GM10248 (cell line): ENCODE measurements around the gene PLD5.

Source experiments
- CTCF ChIA-PET: fragments of 300-600 bp; sonication (Branson Sonifier 250); formaldehyde crosslinking; extraction: SDS; loops from one replicate; lab custom pipeline; 2021; ENCODE audit warnings: antibody characterized with exemption; lab: Yijun Ruan, JAX
- POLR2A ChIA-PET: fragments of 350-650 bp; sonication (Branson Sonifier 250); formaldehyde crosslinking; extraction: SDS; loops from one replicate; lab custom pipeline; 2020; ENCODE audit warnings: antibody characterized with exemption; lab: Yijun Ruan, JAX
- DNase-seq: peaks from one replicate; pipeline ENCODE4 v3.0.0; 2012; ENCODE audit errors: extremely low spot score
- CTCF ChIP-seq: IDR thresholded peaks from 2 replicates; pipeline ENCODE4 v1.5.1; 2012; ENCODE audit warnings: mild to moderate bottlenecking, low read depth; ENCODE audit errors: extremely low read depth, missing control alignments, control extremely low read depth

PLD5 gene

GRCh38 chr1:242534753-242535152, 10.3 kb upstream of the PLD5 start:
- no peak for DNase-seq
- CTCF ChIA-PET = no interaction called here
- POLR2A ChIA-PET = no interaction called here
- no peak for TF ChIP-seq CTCF

- TF ChIP-seq CTCF = no peak
- no peak for DNase-seq
- CTCF ChIA-PET = no interaction called here
Measured at GRCh38 chr1:242530761-242531160, 6.3 kb upstream of the PLD5 start.

GRCh38 chr1:242525769-242526168, 1.3 kb upstream of the PLD5 start:
- TF ChIP-seq CTCF = no peak
- CTCF ChIA-PET = no interaction called here
- POLR2A ChIA-PET = no interaction called here
- no peak for DNase-seq

More at GRCh38 chr1:242530761-242531160, 6.3 kb upstream of the PLD5 start:
- POLR2A ChIA-PET = no interaction called here

GRCh38 chr1:242525360-242525722, 844 bp upstream of the PLD5 start:
- no peak for DNase-seq
- CTCF ChIA-PET = no interaction called here
- TF ChIP-seq CTCF = no peak
- POLR2A ChIA-PET = no interaction called here

DNA sequence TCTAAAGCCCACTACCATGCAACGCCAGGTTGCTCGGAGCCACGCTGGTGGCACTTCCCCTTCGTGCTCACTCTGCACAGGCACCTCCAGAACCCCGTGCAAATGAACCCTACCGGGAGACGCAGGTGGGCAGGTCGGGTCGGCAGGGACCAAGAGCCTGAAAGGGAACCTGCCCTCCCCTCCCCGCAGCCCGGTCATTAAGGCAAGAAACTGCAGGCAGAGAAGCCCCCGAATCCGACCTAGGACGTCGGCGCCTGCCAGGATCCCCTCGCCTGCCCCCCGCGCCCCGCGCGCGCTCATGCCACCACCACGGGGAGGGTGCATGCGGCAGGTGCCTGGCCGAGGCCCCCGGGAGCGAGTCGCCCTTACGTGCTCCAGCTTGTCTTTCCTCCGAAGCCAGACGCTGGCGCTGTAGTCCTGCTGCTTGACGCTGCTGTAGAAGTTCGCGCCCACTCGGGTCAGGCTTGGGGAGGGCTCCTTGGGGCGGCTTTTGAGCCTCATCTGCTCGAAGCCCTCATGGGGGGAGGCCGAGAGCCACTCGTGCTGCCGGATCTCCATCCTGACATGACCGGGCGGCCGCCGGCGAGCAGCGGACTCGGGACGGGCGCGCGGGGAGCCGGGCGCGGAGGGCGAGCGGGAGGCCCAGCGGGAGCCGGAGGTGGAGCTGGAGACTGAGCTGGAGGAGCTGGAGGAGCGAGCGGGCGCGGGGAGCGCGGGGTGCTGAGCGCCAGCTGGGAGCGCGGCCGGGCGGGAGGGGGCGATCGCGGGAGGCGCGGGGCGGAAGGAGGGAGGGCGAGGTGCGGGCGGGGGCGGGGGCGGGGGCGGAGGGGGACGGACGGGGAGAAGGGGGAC, 552 bp downstream of the PLD5 start:
- CTCF ChIA-PET = no interaction called here
- POLR2A ChIA-PET = no interaction called here
- DNase-seq = peak; percentile 17
- TF ChIP-seq CTCF = no peak

DNA sequence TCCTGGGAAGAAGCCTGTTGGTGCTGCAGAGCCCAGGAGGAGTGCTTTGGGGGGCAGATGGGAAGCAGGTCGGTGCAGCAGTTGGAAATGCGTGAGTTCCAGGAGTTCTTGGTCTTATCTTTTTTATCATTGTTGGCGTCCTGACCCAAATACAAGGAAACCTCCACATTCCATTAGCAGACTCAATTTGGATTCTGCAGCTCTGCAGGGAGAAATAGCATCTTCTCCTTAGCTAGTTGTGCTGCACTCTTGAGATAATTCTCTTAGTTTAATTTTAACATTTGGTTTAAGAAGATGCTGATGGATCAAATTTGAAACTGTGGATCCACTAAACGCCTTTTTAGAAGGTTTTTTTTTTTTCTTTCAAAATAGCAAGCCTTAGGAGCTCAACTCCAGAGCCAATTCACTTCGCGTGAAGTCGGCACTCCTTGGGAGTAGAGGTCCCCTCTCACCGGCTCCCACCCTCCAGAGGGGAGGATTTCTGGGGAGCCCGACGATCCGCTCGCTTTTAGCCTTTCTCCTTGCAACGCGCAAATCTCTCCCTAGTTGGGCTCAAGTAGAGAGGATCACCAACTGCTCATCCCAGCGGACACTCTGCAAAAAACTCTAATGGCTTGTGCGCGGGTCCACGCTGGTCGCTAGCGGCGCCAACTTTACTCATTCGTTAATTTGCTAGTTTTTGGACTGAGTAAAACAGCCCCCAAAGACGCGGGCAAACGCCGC, 1.3 kb downstream of the PLD5 start:
- no peak for DNase-seq
- ChIA-PET POLR2A (no interaction called here), CTCF (no interaction called here)
- TF ChIP-seq CTCF = no peak
